ENCODE results near the gene ITCH. TPM values are rescaled to one million over a fixed set of nuclear protein-coding genes. Genes with fewer than 3 reads are reported as not detected.

The ITCH gene
- total RNA-seq, 1 experiment from 2014 or later, result 138 TPM

DNA sequence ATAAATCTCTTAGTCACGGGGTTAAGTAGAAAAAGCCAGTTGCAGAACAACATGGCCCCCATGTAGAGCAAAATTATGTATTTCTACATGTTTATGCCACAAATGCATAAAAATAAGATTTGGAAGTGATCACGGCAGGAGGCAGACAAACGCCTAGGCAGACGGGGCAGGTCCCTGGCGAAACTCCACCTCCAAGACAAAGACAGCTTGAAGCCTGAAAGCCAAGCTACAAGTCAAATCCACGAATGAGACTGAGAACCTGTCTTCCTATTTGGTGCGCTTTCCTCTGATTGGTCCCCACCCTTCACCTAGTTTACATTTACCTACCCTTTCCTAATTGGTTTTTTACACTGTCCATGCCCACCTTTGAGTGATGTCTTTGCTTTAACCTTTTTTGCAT is 31.2 kb upstream of the ITCH start:
- DNase-seq, result no peak
- no peak overlapping the region for H3K4me3 Mint-ChIP-seq (ENCODE audit: unreplicated experiment)
- no peaks in the 10 kb centered on the region for H3K9me3 Mint-ChIP-seq (ENCODE audit: unreplicated experiment)
- no peak overlapping the region for H3K27ac Mint-ChIP-seq (ENCODE audit: unreplicated experiment)
- H3K27me3 ChIP-seq (replicated peaks; ENCODE audit: control insufficient read depth, insufficient read depth, low read length), result no peaks in the 10 kb centered on the region
- CTCF ChIA-PET, result interaction anchor here (7.6 kb wide), 1 partner anchor 20 kb away, joined by 58 read pairs; no protein-coding TSS in a partner anchor
- BruUV-seq (replicated peaks), result no TSS peak
- POLR2A ChIA-PET, result no interaction called here
- intact Hi-C loops (cut with micrococcal nuclease; ENCODE audit: unreplicated experiment), result no loop called here
- H3K4me3 ChIP-seq (ENCODE audit: low read depth, low read length), result no peak overlapping the region
- H3K4me1 Mint-ChIP-seq (ENCODE audit: low read depth, unreplicated experiment), result peaks cover 28% of the 10 kb centered on the region
- TF ChIP-seq CTCF (IDR thresholded peaks at IDR 0.05; ENCODE audit: insufficient read depth in 1 of 2, low read depth in 1 of 2, low read length in 1 of 2, severe bottlenecking in 1 of 2, unreplicated experiment in 1 of 2), result no peak
- H3K4me1 ChIP-seq, result peaks cover 19% of the 10 kb centered on the region
- H3K36me3 ChIP-seq (ENCODE audit: control insufficient read depth, insufficient read depth, low read length), result no peaks in the 10 kb centered on the region
- H3K27me3 Mint-ChIP-seq (ENCODE audit: insufficient read depth, unreplicated experiment), result no peaks in the 10 kb centered on the region
- H3K9me3 ChIP-seq, result no peaks in the 10 kb centered on the region; the same call in 1 of the 2 replicates
- no peaks in the 10 kb centered on the region for H3K36me3 Mint-ChIP-seq (ENCODE audit: insufficient read depth, unreplicated experiment)

- H3K36me3 ChIP-seq (ENCODE audit: control insufficient read depth, insufficient read depth, low read length), result no peaks in the 10 kb centered on the region
- Mint-ChIP-seq H3K4me3 (ENCODE audit: unreplicated experiment) (no peak overlapping the region), H3K36me3 (ENCODE audit: insufficient read depth, unreplicated experiment) (no peaks in the 10 kb centered on the region), H3K4me1 (ENCODE audit: low read depth, unreplicated experiment) (peaks cover 28% of the 10 kb centered on the region), H3K27ac (ENCODE audit: unreplicated experiment) (peak overlapping the region; percentile 8), H3K27me3 (ENCODE audit: insufficient read depth, unreplicated experiment) (no peaks in the 10 kb centered on the region), H3K9me3 (ENCODE audit: unreplicated experiment) (no peaks in the 10 kb centered on the region)
- CTCF ChIA-PET, result interaction anchor here (7.6 kb wide), 1 partner anchor 20 kb away, joined by 58 read pairs; no protein-coding TSS in a partner anchor
- peaks cover 19% of the 10 kb centered on the region for H3K4me1 ChIP-seq
- no peaks in the 10 kb centered on the region; the same call in 1 of the 2 replicates for H3K9me3 ChIP-seq
- H3K27me3 ChIP-seq (replicated peaks; ENCODE audit: control insufficient read depth, insufficient read depth, low read length), result no peaks in the 10 kb centered on the region
- DNase-seq, result no peak
- no peak for TF ChIP-seq CTCF (IDR thresholded peaks at IDR 0.05; ENCODE audit: insufficient read depth in 1 of 2, low read depth in 1 of 2, low read length in 1 of 2, severe bottlenecking in 1 of 2, unreplicated experiment in 1 of 2)
- intact Hi-C loops (cut with micrococcal nuclease; ENCODE audit: unreplicated experiment), result no loop called here
- no TSS peak for BruUV-seq (replicated peaks)
- POLR2A ChIA-PET, result no interaction called here
- H3K4me3 ChIP-seq (ENCODE audit: low read depth, low read length), result no peak overlapping the region
These were observed 30.7 kb upstream of the ITCH start for GRCh38 chr20:34332262-34332920.

DNA sequence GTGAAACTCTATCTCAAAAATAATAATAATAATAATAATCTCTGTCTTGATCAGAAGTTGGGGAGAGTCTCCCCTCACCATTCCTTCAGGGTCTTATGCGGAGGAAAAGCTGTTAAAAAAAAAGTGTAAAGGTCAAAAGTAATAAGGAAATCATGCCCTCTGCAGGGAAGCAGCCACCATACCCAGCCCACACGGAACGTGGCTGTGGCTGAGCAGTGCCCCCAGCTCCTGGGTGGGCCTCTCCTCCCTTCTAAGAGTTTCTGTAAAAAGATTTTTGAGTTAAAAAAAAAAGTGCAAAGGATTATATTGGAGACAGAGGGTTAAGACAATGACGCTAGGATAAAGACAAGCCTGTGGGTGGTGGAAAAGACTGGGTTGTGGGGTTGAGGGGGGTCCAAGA is 29.3 kb upstream of the ITCH start:
- Histone ChIP-seq H3K4me1 (peaks cover 19% of the 10 kb centered on the region), H3K27me3 (replicated peaks; ENCODE audit: control insufficient read depth, insufficient read depth, low read length) (no peaks in the 10 kb centered on the region), H3K9me3 (no peaks in the 10 kb centered on the region), H3K36me3 (ENCODE audit: control insufficient read depth, insufficient read depth, low read length) (no peaks in the 10 kb centered on the region), H3K4me3 (ENCODE audit: low read depth, low read length) (no peak overlapping the region)
- no peak overlapping the region for H3K4me3 Mint-ChIP-seq (ENCODE audit: unreplicated experiment)
- peaks cover 28% of the 10 kb centered on the region for H3K4me1 Mint-ChIP-seq (ENCODE audit: low read depth, unreplicated experiment)
- H3K36me3 Mint-ChIP-seq (ENCODE audit: insufficient read depth, unreplicated experiment), result no peaks in the 10 kb centered on the region
- no peaks in the 10 kb centered on the region for H3K27me3 Mint-ChIP-seq (ENCODE audit: insufficient read depth, unreplicated experiment)
- no peaks in the 10 kb centered on the region for H3K9me3 Mint-ChIP-seq (ENCODE audit: unreplicated experiment)
- DNase-seq, result no peak
- CTCF ChIA-PET, result interaction anchor here (7.6 kb wide), 1 partner anchor 22 kb away, joined by 58 read pairs; no protein-coding TSS in a partner anchor
- no peak for TF ChIP-seq CTCF (IDR thresholded peaks at IDR 0.05; ENCODE audit: insufficient read depth in 1 of 2, low read depth in 1 of 2, low read length in 1 of 2, severe bottlenecking in 1 of 2, unreplicated experiment in 1 of 2)
- intact Hi-C loops (cut with micrococcal nuclease; ENCODE audit: unreplicated experiment), result no loop called here
- POLR2A ChIA-PET, result interaction anchor here (0.5 to 0.6 kb wide), 2 partner anchors 9 to 89 kb away, joined by 3 to 4 read pairs; no protein-coding TSS in a partner anchor
- BruUV-seq (replicated peaks), result no TSS peak
- H3K27ac Mint-ChIP-seq (ENCODE audit: unreplicated experiment), result no peak overlapping the region
